Left cardiac atrium (tissue), 4 donors: ENCODE data around the gene MAP4K1. TPM values are rescaled to one million over a fixed set of nuclear protein-coding genes. Genes with fewer than 3 reads are reported as not detected.

Experiments used
- ATAC-seq, 2 donors: fragments of 200-7000 bp; cut with Tn5 transposase; one replicate each; pipeline ENCODE4 v1.9.1; 2020; ENCODE audit warnings: mild to moderate bottlenecking in 2 of 2, moderate library complexity in 2 of 2
- DNase-seq: peaks from one replicate; pipeline ENCODE4 v3.0.0-alpha.2; 2020
- intact Hi-C, 2 donors: fragments of 100-400 bp; cut with DNase I; formaldehyde crosslinking; loops; one replicate each; pipeline versions ENCODE4 v1.14.1 to v1.15.1; 2022 to 2023
- total RNA-seq, 2 donors: library from RNA; stranded (reverse); fragmentation: NEBNext Ultra II Directional; extraction: Animal tissue kit (Norgen Biotek cat#: 25700); gene quantifications; one replicate each; pipeline ENCODE4 v1.2.1, GENCODE V29; 2021
- donor health status: DM: no; HTN: yes; CAD: no.
- donor health status: DM: no; HTN: yes; CAD: no; lungs with severe emphysema.
- donor health status: DM: yes; HTN: yes; CAD: no.
- donor health status: Dilated cardiomyopathy.

Gene MAP4K1
- total RNA-seq, 2 donors from 2014 or later = 3.1 TPM

DNA sequence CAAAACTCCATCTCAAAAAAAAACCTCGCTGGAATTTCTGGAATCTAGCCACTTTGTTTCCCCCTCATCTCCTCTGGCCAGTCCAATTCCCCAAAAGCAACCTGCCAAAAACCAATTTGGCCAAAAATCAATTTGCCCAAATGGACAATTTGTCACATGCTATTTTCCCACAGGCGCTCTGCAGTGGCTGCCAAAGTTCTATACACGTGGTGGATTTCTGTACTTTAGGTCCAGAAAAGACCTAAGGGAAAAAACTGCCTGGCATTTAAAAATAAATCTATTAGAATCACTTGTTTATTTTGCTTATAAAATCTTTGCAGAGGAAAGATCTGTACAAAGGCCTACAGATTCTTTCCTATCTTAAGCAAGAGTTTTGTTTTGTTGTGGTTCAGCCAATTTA lies 79.4 kb downstream of the MAP4K1 start:
- ATAC-seq (peak in 1 of 2 donors; percentile 30), DNase-seq (no peak)
- intact Hi-C loops = no loop called here

Other genes with a start within 250 kb of the MAP4K1 start
- 100 to 1,000 TPM; 216 to 290 TPM for gene PSMD8, start 243.4 kb downstream of the MAP4K1 start, total RNA-seq
- under 1 TPM; 0.15 to 0.34 TPM for gene GGN, start 229.9 kb downstream of the MAP4K1 start, total RNA-seq
- gene SPRED3, start 229.3 kb downstream of the MAP4K1 start, total RNA-seq = 1 to 10 TPM in 1 of 2 donors, under 1 TPM in 1; 0.24 to 3.2 TPM
- 10 to 100 TPM; 12.6 to 13.7 TPM for gene FAM98C, start 214.9 kb downstream of the MAP4K1 start, total RNA-seq
- gene RASGRP4, start 191.7 kb downstream of the MAP4K1 start, total RNA-seq = 1 to 10 TPM; 1.8 to 3.6 TPM
- 1 to 10 TPM; 1.3 to 3.0 TPM for gene RYR1, start 184.3 kb downstream of the MAP4K1 start, total RNA-seq
- 100 to 1,000 TPM; 515 to 563 TPM for gene EIF3K, start 1.2 kb upstream of the MAP4K1 start, total RNA-seq
- gene ACTN4, start 29.7 kb upstream of the MAP4K1 start, total RNA-seq = 100 to 1,000 TPM; 160 to 333 TPM
- under 1 TPM; 0.77 to 0.81 TPM for gene CAPN12, start 126.5 kb upstream of the MAP4K1 start, total RNA-seq
- not detected for gene LGALS7, start 155.6 kb upstream of the MAP4K1 start, total RNA-seq
- gene LGALS7B, start 171.2 kb upstream of the MAP4K1 start, total RNA-seq = not detected
- gene LGALS4, start 195.0 kb upstream of the MAP4K1 start, total RNA-seq = 1 to 10 TPM in 1 of 2 donors, under 1 TPM in 1; 0.85 to 1.4 TPM
- 100 to 1,000 TPM; 449 to 630 TPM for gene ECH1, start 213.8 kb upstream of the MAP4K1 start, total RNA-seq
- gene HNRNPL, start 232.0 kb upstream of the MAP4K1 start, total RNA-seq = 100 to 1,000 TPM; 179 to 185 TPM